SK-N-SH (cell line): Measurements from ENCODE around the gene RUVBL1. TPM values are rescaled to one million over a fixed set of nuclear protein-coding genes. Genes with fewer than 3 reads are reported as not detected.

Experiments
- CTCF ChIA-PET: fragments of 300-600, 350-600 bp; formaldehyde crosslinking; extraction: SDS; loops from one replicate; lab custom pipeline; 2021; lab: Yijun Ruan, JAX
- POLR2A ChIA-PET: fragments of 350-600 bp; sonication (Branson Sonifier 250); formaldehyde crosslinking; extraction: SDS; loops from one replicate; lab custom pipeline; 2020; ENCODE audit warnings: antibody characterized with exemption, inconsistent platforms; lab: Yijun Ruan, JAX
- DNase-seq: peaks from one replicate; pipeline ENCODE4 v3.0.0; 2012
- H2AFZ ChIP-seq: fragments of 200-600 bp; sonication (generic); 2 replicates; pipeline ENCODE4 v1.8.1; 2016; ENCODE audit warnings: antibody characterized with exemption, mild to moderate bottlenecking, low read depth
- H3F3A ChIP-seq: fragments of 200-600 bp; sonication (generic); replicated peaks from 2 replicates; pipeline ENCODE3; 2016; ENCODE audit warnings: antibody characterized with exemption, mild to moderate bottlenecking; ENCODE audit not compliant: insufficient read depth
- H3K27ac ChIP-seq, 2 experiments: fragments of 200-500 bp in 1 of 2; fragments of 200-600 bp in 1 of 2; sonication (Bioruptor generic) in 1 of 2; sonication (generic), shearing (Covaris generic) in 1 of 2; 2 replicates each; pipeline versions ENCODE4 v1.5.1 to v1.6.1; 2014 to 2016; ENCODE audit warnings: low read depth in 2 of 2, inconsistent platforms in 1 of 2, low read length in 1 of 2, mild to moderate bottlenecking in 1 of 2, mixed read lengths in 1 of 2
- H3K27me3 ChIP-seq: fragments of 200-600 bp; sonication (generic), shearing (Covaris generic); 2 replicates; pipeline ENCODE4 v1.6.1; 2016; ENCODE audit warnings: mixed run types; ENCODE audit not compliant: insufficient read depth
- H3K36me3 ChIP-seq, 2 experiments: fragments of 200-500 bp in 1 of 2; fragments of 200-600 bp in 1 of 2; sonication (Bioruptor generic) in 1 of 2; sonication (generic) in 1 of 2; replicated peaks in 1 of 2; 2 replicates each; pipeline versions ENCODE3 to v1.5.1; 2014 to 2016; ENCODE audit warnings: low read length in 1 of 2, mild to moderate bottlenecking in 1 of 2; ENCODE audit not compliant: insufficient read depth in 2 of 2, control insufficient read depth in 1 of 2
- H3K4me1 ChIP-seq, 2 experiments: fragments of 200-500 bp in 1 of 2; fragments of 200-600 bp in 1 of 2; sonication (Bioruptor generic) in 1 of 2; sonication (generic), shearing (Covaris generic) in 1 of 2; 2 replicates each; pipeline versions ENCODE4 v1.5.1 to v1.6.1; 2014 to 2016; ENCODE audit warnings: low read depth in 1 of 2, low read length in 1 of 2, mixed run types in 1 of 2; ENCODE audit not compliant: insufficient read depth in 2 of 2, control insufficient read depth in 1 of 2
- H3K4me2 ChIP-seq: fragments of 200-600 bp; sonication (generic), shearing (Covaris generic); 2 replicates; pipeline ENCODE4 v1.6.1; 2017; ENCODE audit warnings: mixed run types
- H3K4me3 ChIP-seq, 2 experiments: fragments of 200-500 bp in 1 of 2; fragments of 200-600 bp in 1 of 2; sonication (Bioruptor generic) in 1 of 2; sonication (generic), shearing (Covaris generic) in 1 of 2; 2 replicates each; pipeline versions ENCODE4 v1.5.1 to v1.8.1; 2014 to 2016; ENCODE audit warnings: low read depth in 2 of 2, inconsistent platforms in 1 of 2, low read length in 1 of 2, mild to moderate bottlenecking in 1 of 2, mixed read lengths in 1 of 2, moderate library complexity in 1 of 2
- H3K79me2 ChIP-seq: fragments of 200-600 bp; sonication (generic); 2 replicates; pipeline ENCODE4 v1.8.1; 2017; ENCODE audit warnings: mild to moderate bottlenecking; ENCODE audit not compliant: insufficient read depth
- H3K9ac ChIP-seq: fragments of 200-600 bp; sonication (generic); 2 replicates; pipeline ENCODE4 v1.6.1; 2017; ENCODE audit warnings: mixed run types
- H3K9me2 ChIP-seq: fragments of 200-600 bp; sonication (generic); 2 replicates; pipeline ENCODE4 v1.6.1; 2017; ENCODE audit warnings: mixed run types
- H3K9me3 ChIP-seq: fragments of 200-600 bp; sonication (generic); 2 replicates; pipeline ENCODE4 v1.6.1; 2017; ENCODE audit warnings: mixed run types, mild to moderate bottlenecking, moderate library complexity
- H4K20me1 ChIP-seq: fragments of 200-600 bp; sonication (generic); 2 replicates; pipeline ENCODE4 v1.6.1; 2017; ENCODE audit warnings: mild to moderate bottlenecking, mixed run types; ENCODE audit not compliant: insufficient read depth
- CHD2 ChIP-seq: fragments of 150-350 bp; IDR thresholded peaks from 2 replicates; pipeline ENCODE4 v1.6.1; 2018; ENCODE audit warnings: low read length; ENCODE audit not compliant: partially characterized antibody
- EP300 ChIP-seq, 2 experiments: IDR thresholded peaks; 2 replicates each; pipeline versions ENCODE4 v1.4.0 to v1.6.1; 2012; ENCODE audit warnings: borderline replicate concordance in 1 of 2, low read depth in 1 of 2, low read length in 1 of 2
- FOSL2 ChIP-seq: IDR thresholded peaks from 2 replicates; pipeline ENCODE4 v1.4.0; 2012; ENCODE audit warnings: low read depth, mild to moderate bottlenecking, moderate library complexity, borderline replicate concordance
- GATA2 ChIP-seq: sonication (generic); formaldehyde crosslinking; IDR thresholded peaks from 2 replicates; pipeline ENCODE4 v1.5.0; 2020; ENCODE audit warnings: mild to moderate bottlenecking, missing genetic modification reagents
- MEF2A ChIP-seq: IDR thresholded peaks from 2 replicates; pipeline ENCODE4 v1.4.0; 2012; ENCODE audit warnings: low read depth, borderline replicate concordance
- NFIC ChIP-seq: IDR thresholded peaks from 2 replicates; pipeline ENCODE4 v1.4.0; 2012; ENCODE audit warnings: borderline replicate concordance
- POLR2AphosphoS5 ChIP-seq: IDR thresholded peaks from 2 replicates; pipeline ENCODE4 v1.6.1; 2012; ENCODE audit warnings: low read depth, low read length
- RFX5 ChIP-seq: IDR thresholded peaks from 2 replicates; pipeline ENCODE4 v1.6.1; 2012; ENCODE audit warnings: mild to moderate bottlenecking, improper control_type of control experiment, low read length
- SMC3 ChIP-seq: IDR thresholded peaks from 2 replicates; pipeline ENCODE4 v1.6.1; 2012; ENCODE audit warnings: low read depth, low read length, improper control_type of control experiment
- TCF12 ChIP-seq: IDR thresholded peaks from 2 replicates; pipeline ENCODE4 v1.4.0; 2012
- TEAD4 ChIP-seq: IDR thresholded peaks from 2 replicates; pipeline ENCODE4 v1.4.0; 2012; ENCODE audit warnings: mild to moderate bottlenecking, borderline replicate concordance; ENCODE audit not compliant: insufficient read depth
- WGBS: methylation state at CpG from one replicate; pipeline ENCODE4 v1.1.6; 2017; ENCODE audit warnings: low lambda C conversion rate; 5-methylcytosine and 5-hydroxymethylcytosine counted together
- polyA plus RNA-seq, 3 experiments: library from polyadenylated mRNA; depleted of rRNA; stranded (reverse); fragments of >200 nt; gene quantifications; 2 replicates each; pipeline ENCODE4 v1.2.3, GENCODE V29; 2012
- TF ChIP-seq, protein P1 (sequence below): IDR thresholded peaks from 2 replicates; pipeline ENCODE4 v1.4.0; 2012; ENCODE audit warnings: low read depth, borderline replicate concordance
- TF ChIP-seq, protein P2 (sequence below): IDR thresholded peaks from 2 replicates; pipeline ENCODE4 v1.4.0; 2012; ENCODE audit warnings: low read depth

Gene RUVBL1
- polyA plus RNA-seq, 1 of the 3 experiments (the other 2 are of a cell fraction) = 140 TPM

DNA sequence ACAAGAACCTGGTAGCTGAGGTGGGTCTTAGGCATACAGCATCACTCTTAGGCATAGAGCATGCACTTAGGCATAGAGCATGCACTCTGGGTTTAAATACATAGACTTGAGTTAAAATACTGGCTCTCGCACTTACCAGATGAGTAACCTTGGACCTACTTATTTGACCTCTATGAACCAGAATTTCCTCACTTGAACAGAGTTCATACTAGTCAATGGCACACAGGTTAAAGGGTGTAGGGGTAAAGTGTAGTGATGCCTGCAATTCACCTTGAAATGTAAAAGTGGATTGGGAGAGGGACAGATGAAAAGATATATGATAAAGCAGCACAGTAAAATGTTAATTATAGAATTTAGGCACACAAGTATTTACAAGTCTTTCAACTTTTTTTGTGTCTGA, 1.6 kb downstream of the RUVBL1 start (continued):
- TF ChIP-seq CHD2 (no peak), MEF2A (no peak), SMC3 (no peak)
- TF ChIP-seq, protein P1, sequence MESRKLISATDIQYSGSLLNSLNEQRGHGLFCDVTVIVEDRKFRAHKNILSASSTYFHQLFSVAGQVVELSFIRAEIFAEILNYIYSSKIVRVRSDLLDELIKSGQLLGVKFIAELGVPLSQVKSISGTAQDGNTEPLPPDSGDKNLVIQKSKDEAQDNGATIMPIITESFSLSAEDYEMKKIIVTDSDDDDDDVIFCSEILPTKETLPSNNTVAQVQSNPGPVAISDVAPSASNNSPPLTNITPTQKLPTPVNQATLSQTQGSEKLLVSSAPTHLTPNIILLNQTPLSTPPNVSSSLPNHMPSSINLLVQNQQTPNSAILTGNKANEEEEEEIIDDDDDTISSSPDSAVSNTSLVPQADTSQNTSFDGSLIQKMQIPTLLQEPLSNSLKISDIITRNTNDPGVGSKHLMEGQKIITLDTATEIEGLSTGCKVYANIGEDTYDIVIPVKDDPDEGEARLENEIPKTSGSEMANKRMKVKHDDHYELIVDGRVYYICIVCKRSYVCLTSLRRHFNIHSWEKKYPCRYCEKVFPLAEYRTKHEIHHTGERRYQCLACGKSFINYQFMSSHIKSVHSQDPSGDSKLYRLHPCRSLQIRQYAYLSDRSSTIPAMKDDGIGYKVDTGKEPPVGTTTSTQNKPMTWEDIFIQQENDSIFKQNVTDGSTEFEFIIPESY = no peak

DNA sequence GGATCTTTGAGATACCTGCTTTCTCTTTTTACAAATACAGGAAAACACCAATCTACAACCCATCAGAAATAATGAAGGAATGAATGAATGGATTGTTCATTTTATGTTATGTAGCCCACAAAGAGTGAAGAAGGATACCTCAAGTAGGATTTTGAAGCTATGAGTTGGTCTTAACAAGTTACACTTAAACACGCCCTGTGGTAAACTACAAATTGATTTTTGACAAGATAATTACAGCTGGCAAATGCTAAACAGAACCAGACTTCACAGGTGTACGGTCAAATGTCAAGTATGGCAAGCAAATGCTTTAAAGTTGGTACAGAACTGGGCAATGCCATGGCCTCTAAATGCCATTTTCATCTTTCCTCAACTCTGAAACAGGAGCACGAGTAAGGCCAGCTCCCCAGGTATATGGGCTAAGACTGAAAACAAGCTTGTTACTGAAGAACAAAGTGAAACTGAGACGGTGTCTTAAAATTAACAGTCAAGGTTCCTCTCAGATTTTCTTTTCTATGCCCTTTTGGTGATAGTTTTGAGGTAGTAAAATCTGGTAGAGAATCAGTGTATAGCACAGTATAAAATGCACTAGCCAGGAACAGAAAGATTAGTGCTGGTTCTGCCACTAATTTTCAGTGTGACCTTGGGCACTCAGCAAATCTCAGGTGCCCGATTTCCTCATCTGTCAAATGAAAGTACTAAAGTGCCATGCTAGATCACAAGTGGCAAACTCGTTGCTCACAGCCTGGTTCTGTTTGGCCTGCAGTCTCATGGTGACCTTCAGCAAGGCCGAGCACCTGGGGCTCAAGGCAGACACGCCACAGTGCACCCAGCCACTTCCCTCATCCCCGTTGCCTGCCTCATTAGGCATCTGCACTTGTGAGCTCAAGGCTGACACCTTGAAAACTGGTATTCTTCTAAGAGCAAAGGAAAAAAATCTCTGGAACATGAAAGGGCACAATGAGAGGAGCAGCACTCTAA, 9.5 kb downstream of the RUVBL1 start:
- Histone ChIP-seq H3F3A (peaks cover 30% of the 10 kb centered on the region), H4K20me1 (no peaks in the 10 kb centered on the region), H3K79me2 (peaks cover 38% of the 10 kb centered on the region), H3K27me3 (no peaks in the 10 kb centered on the region), H3K4me1 (peaks cover 24 to 37% of the 10 kb centered on the region in 2 experiments), H3K27ac (peak overlapping the region; percentile 93 to 97), H3K4me2 (no peak overlapping the region), H3K36me3 (peaks cover 32 to 39% of the 10 kb centered on the region in 2 experiments), H3K9me2 (no peaks in the 10 kb centered on the region), H3K9me3 (no peaks in the 10 kb centered on the region), H3K4me3 (no peak overlapping the region), H2AFZ (no peak overlapping the region), H3K9ac (no peak overlapping the region)
- 85% methylated on average over 8 of the region's 9 CpGs for WGBS
- POLR2A ChIA-PET = interaction anchor here (1.3 kb wide), 1 partner anchor 9 kb away, joined by 3 read pairs; the partner anchor contains the start of gene RUVBL1
- TF ChIP-seq TEAD4 (no peak), RFX5 (no peak), EP300 (IDR thresholded peaks at IDR 0.05; ENCODE audit: borderline replicate concordance in 1 of 2, low read depth in 1 of 2, low read length in 1 of 2) (no peak; a peak in 1 of 4 replicates), NFIC (no peak), TCF12 (peak; percentile 22; the same call in 1 of the 2 replicates), POLR2AphosphoS5 (no peak), FOSL2 (no peak), GATA2 (0 out of 2 replicates have a peak, but pooled peaks have one; percentile 15)
- TF ChIP-seq, protein P2, sequence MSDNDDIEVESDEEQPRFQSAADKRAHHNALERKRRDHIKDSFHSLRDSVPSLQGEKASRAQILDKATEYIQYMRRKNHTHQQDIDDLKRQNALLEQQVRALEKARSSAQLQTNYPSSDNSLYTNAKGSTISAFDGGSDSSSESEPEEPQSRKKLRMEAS = no peak
- DNase-seq = no peak
- CTCF ChIA-PET = interaction anchor here (0.6 to 10.8 kb wide), 3 partner anchors 19 to 46 kb away, joined by 3 to 89 read pairs (median 4); no protein-coding TSS in a partner anchor
